ENCODE data around the gene SMC1B.
"Not testable (repeated sequence)": the region's sequence is repeated elsewhere in the genome, so short reads cannot be mapped to it uniquely, and the experiment has no call there.

DNA sequence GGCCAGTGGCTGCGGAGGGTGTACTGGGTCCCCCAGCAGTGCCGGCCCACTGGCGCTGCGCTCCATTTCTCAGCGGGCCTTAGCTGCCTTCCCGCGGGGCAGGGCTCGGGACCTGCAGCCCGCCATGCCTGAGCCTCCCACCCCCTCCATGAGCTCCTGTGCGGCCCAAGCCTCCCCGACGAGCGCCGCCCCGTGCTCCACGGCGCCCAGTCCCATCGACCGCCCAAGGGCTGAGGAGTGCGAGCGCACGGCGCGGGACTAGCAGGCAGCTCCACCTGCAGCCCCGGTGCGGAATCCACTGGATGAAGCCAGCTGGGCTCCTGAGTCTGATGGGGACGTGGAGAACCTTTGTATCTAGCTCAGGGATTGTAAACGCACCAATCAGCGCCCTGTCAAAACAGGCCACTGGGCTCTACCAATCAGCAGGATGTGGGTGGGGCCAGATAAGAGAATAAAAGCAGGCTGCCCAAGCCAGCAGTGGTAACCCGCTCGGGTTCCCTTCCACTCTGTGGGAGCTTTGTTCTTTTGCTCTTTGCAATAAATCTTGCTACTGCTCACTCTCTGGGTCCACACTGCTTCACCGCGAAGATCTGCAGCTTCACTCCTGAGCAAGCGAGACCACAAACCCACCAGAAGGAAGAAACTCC lies 23.6 kb upstream of the SMC1B start:
- TF ChIP-seq, protein P1, sequence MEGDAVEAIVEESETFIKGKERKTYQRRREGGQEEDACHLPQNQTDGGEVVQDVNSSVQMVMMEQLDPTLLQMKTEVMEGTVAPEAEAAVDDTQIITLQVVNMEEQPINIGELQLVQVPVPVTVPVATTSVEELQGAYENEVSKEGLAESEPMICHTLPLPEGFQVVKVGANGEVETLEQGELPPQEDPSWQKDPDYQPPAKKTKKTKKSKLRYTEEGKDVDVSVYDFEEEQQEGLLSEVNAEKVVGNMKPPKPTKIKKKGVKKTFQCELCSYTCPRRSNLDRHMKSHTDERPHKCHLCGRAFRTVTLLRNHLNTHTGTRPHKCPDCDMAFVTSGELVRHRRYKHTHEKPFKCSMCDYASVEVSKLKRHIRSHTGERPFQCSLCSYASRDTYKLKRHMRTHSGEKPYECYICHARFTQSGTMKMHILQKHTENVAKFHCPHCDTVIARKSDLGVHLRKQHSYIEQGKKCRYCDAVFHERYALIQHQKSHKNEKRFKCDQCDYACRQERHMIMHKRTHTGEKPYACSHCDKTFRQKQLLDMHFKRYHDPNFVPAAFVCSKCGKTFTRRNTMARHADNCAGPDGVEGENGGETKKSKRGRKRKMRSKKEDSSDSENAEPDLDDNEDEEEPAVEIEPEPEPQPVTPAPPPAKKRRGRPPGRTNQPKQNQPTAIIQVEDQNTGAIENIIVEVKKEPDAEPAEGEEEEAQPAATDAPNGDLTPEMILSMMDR (IDR thresholded peaks at IDR 0.05): not testable (repeated sequence)
- not testable (repeated sequence) for TF ChIP-seq EP300 (IDR thresholded peaks at IDR 0.05; ENCODE audit: low read depth); POLR2A (IDR thresholded peaks at IDR 0.05); POLR2AphosphoS5 (IDR thresholded peaks at IDR 0.05)

Measured in transverse colon (tissue), 4 donors.